MM.1S (cell line): Measurements from ENCODE around the gene PRKAB2.

Experiments
- EZH2phosphoT487 ChIP-seq: fragments of 300-600 bp; sonication (generic); IDR thresholded peaks from 2 replicates; pipeline ENCODE4 v1.6.1; 2018; ENCODE audit warnings: antibody characterized with exemption, low read length
- TF ChIP-seq, protein P1 (sequence below): fragments of 300-600 bp; sonication (generic); IDR thresholded peaks from 2 replicates; pipeline ENCODE4 v1.5.1; 2016; ENCODE audit warnings: antibody characterized with exemption, low read length, mixed read lengths

DNA sequence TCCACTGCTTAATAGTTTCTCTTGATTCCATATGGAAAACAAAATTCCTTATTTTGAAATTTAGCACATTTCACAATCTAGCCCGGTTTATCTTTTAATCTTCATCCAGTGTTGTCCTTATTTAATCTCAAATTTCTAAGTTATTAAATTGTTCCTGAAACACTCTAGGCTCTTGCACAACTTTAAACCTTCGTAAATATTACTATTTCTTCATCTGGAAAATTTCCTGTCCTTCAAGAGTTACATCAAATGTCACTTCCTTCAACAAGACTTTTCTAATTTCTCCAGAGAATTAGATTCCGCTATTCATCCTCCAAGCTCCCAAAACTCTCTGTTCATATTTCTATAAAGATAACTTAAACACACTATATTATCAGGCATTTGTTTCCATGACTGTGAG lies 46.3 kb upstream of the PRKAB2 start:
- TF ChIP-seq EZH2phosphoT487, result no peak
- TF ChIP-seq, protein P1, sequence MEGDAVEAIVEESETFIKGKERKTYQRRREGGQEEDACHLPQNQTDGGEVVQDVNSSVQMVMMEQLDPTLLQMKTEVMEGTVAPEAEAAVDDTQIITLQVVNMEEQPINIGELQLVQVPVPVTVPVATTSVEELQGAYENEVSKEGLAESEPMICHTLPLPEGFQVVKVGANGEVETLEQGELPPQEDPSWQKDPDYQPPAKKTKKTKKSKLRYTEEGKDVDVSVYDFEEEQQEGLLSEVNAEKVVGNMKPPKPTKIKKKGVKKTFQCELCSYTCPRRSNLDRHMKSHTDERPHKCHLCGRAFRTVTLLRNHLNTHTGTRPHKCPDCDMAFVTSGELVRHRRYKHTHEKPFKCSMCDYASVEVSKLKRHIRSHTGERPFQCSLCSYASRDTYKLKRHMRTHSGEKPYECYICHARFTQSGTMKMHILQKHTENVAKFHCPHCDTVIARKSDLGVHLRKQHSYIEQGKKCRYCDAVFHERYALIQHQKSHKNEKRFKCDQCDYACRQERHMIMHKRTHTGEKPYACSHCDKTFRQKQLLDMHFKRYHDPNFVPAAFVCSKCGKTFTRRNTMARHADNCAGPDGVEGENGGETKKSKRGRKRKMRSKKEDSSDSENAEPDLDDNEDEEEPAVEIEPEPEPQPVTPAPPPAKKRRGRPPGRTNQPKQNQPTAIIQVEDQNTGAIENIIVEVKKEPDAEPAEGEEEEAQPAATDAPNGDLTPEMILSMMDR, result no peak
